GM19193 (cell line): Measurements from ENCODE around the gene RAI1.

ENCODE experiments used
- POLR2A ChIP-seq: IDR thresholded peaks from 4 replicates; pipeline ENCODE4 v1.6.1; 2011; ENCODE audit not compliant: insufficient read depth, insufficient read length; ENCODE audit errors: extremely low read depth

RAI1 gene

DNA sequence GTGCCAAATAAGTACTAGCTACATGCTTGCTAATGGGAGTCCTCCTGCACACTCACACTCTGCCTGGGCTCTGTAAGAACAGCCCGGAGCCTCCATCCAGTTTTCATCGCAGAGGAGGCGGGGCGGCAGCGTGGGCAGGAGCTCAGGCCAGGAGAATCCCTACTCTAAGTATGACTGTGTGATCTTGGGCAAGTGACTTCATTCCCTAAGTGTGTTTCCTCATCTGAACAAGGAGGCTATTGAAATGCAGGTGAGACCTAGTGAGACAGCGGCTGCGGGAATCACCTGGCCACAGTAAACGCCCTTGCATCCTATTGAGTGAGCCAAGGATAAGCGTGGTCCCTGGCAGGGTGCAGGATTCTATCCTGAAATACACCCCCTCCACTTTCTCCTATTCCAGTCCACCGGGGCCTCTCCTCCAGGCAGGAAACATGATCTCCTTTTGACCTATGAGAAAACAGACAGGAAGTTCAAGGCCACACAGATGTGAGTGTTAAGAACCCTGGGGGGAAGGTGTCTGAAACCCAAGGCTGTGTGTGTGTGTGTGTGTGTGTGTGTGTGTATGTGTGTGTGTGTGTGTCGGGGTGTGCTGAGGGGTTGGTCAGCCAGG lies 5.2 kb upstream of the RAI1 start:
- no peak for TF ChIP-seq POLR2A

GRCh38 chr17:17676752-17677151 lies 4.5 kb upstream of the RAI1 start:
- TF ChIP-seq POLR2A = no peak

DNA sequence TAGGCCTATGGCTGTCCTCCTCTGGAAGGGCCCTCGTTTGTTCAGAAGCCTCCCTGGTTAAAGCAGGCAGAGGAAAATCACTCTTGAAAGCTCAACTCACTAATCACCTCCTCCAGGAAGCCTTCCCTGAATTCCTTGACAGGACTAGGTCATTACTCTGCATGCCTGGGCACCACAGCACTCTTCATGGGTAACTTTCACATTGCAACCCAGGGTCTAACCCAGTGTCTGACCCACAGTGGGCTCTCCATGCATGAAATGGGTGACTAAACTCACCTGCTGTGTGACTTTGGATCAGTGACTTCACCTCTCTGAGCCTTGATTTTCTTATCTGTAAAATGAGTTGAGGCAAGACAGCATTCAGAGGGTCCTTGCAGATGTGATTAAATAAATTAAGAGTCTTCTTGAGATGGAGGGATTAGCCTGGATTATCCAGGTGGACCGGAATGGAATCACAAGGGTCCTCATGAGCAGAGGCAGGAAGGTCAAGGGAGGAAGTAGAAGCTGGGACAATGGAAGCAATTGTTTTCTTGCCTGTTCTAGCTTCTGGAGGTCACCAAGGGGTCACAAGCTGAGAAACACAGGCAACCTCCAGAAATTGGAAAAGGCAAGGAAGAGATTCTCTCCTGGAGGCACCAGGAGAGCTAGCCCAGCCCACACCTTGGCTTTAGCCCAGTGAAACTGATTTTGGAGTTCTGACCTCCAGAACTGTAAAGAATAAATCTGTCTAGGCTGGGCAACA lies 3.8 kb upstream of the RAI1 start:
- no peak for TF ChIP-seq POLR2A

- no peak for TF ChIP-seq POLR2A
Observed at GRCh38 chr17:17679243-17679642, 2.0 kb upstream of the RAI1 start.

DNA sequence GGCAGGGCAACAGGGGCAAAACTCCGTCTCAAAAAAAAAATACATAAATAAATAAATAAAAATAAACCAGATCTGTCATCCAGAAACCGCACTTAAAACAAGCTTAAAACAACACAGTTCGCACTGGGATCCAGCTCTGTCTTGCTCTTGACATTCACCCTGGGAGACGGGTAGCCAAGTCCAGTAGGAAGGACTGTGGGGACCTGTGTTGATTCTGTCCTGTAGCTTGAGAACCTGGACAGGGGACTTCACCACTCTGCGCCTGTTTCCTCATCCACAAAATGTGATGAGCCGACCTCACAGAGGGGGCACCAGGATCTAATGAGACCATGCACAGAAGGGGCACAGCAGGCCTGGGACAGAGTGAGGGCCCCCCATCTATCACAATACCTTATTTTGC lies 1.5 kb upstream of the RAI1 start:
- no peak for TF ChIP-seq POLR2A

GRCh38 chr17:17680477-17681186 lies 626 bp upstream of the RAI1 start:
- no peak for TF ChIP-seq POLR2A

GRCh38 chr17:17681744-17682292 lies 560 bp downstream of the RAI1 start:
- TF ChIP-seq POLR2A = no peak

DNA sequence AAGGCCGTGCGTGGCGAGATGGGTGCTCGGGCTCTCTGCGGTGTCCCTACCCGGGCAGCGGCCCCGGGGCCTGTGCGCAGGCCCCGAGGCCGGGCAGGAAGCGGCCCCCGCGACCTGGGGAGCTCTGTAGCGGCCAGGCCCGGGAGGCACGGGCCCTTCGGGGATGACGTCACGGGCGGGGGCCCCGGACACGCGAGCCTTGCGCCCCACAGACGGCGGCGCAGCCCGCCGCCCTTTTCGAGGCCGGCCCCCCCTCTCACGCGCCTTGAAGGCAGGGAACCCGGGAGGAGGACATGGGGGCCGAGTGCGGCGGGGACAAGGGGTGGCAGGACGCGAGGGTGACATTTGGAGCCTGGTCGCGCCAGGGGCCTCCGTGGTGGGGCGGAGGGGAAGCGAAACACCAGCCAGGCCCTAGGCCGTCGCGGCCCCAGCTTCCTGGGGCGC lies 1.1 kb downstream of the RAI1 start:
- TF ChIP-seq POLR2A = peak; percentile 29

DNA sequence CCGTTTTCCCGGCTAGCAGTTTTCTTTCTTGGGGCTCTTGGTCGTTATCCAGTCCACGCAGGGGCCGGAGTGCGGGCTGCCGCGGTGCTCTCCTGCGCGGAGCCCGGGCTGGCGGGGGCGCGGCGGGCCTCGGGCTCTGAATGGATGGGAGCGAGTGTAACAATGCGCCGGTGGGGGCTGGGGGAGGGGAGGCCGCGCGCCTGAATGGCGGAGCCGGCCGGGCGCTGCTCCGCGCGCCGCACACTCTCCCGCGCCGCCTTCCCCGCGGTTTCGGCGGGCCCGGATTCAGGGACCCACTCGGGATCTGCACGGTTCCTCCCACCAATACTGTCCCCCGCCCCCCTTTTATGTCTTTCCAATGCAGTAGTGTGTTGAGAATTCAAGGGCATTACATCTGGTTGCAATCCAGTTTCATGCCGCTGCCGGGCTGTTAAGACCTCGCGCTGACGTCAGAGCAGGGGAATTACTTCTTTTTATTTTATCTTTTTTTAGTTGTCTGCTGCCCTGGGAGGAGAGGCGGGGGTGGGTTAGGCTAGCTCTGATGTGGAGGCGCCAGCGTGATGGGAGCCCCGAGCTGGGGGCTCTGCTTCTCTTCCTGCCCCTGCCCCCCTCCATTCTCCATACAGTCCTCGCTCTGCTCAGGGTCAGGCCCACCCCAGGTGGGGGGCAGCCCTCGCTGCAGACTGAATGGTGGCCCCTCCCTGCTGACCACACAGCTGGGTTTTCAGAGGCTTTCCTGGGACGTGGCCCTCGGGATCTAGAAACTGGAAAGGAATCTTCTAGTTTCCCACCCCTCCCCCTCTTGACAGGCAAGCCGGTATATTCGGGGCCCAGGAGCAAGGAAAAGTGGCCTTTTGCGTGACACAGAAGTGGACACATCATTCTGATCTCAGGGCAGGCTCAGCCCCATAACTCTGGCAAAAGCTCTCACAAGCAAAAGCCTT lies 1.8 kb downstream of the RAI1 start:
- TF ChIP-seq POLR2A = peak; percentile 62

DNA sequence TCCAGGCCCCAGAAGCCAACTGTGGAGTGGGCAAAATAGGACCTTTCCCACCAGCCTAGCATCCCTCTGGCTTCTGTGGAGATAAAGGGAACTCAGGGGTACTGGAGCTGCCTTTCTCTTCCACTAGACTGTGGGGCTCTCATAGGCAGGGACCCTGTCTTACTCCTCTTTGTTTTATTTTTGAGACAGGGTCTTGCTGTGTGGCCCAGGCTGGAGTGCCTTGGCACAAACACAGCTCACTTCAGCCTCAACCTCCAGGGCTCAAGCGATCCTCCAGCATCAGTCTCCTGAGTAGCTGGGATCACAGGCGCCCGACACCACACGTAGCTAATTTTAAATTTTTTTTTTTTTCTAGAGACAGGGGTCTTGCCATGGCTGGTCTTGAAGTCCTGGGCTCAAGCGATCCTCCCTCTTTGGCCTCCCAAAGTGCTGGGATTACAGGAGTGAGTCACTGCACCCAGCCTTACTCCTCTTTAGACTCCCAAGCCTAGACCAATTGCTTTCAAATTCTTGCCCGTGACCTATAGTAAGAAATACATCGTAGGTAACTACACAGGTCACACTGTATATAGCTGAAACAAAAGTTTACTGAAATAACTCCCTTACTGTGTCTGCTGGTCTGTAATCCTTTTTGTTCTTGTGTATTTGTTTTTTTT lies 2.6 kb downstream of the RAI1 start:
- no peak for TF ChIP-seq POLR2A

GRCh38 chr17:17684906-17685774 lies 3.9 kb downstream of the RAI1 start:
- no peak for TF ChIP-seq POLR2A

DNA sequence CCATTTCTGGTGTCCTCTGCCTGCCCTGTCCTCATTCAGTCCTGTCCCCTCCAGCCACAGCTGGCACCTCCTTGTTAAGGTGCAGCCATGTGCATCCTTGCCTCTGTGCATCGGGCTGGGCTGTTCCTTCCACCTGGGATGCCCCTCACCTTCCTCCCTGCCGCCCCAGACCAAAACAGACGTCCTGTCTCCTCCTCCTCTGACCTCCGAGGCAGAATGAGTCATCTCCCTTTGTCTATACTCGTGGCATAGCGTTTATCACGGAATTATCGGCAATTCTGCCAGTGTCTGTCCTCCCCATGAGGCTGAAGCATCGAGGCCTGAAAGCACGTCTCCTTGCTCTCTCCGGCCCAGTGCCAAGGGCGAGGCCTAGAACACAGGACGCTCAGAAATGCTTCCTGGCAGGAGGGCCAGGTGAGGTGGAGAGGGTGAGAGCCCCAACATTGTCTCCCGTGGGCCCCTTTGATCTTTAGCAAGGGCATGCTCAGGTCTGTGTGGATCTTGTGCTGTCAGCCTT lies 4.6 kb downstream of the RAI1 start:
- TF ChIP-seq POLR2A = no peak

DNA sequence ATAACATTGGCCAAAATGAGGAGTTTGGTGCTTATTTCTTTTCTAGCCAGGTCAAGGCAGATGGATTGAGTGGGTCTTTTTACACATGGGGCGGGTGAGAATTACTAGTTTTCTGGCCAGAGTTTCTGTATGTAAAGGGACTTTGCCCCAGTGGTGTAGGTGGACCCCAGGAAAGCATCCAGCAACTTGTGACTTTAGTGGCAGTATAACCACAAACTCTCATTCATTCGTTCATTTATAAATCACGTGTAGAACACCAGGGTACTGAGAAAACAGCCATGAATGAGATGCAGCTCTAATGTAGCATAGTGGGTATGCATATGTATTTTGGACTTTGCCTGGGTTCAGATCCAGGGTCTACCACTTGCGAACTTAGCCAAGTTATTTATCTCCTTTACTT lies 8.1 kb downstream of the RAI1 start:
- TF ChIP-seq POLR2A = no peak
